Fibroblast of upper back skin (primary cell): Measurements from ENCODE around the gene MGLL.

ENCODE experiments used
- DNase-seq: peaks from one replicate; pipeline ENCODE4 v3.0.0-alpha.2; 2013

The MGLL gene

DNA sequence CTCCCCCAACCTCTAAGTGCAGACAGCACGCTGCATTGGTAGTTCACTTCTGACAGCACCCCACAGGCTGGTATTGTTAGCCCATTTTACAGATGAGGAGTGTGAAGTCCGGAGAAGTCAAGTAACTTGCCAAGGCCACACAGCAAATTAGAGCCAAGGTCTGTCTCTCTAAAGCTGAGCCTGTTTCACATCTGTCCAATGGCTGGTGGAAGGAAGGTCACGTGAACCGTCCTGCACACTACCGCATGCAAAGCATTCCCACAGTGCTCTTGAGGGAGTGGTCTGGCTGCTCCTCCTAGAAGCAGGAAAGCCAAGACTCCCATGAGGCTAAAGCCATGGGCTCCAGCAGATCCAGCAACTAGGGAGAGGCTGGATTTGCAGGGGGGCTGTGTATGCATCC lies 50.0 kb downstream of the MGLL start:
- DNase-seq, result no peak

DNA sequence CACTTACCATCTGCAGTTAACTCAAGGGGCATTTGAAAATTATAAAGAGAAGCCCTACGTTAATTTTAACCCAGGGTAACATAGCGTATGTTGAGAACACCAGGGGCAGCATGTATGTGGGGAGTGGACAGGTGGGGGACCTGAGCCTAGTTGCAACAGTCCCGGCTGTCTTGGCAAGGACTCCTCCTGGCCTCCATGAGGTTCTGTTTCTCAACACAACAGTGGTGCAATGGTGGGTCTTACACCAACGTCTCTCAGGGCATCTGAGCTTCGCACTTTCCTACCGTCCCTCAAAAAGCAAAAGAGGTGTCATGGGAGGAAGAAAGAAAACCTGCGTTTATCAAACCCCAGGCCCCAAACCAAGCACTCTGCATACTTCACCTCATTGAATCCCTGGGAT lies 50.6 kb downstream of the MGLL start:
- DNase-seq, result no peak

DNA sequence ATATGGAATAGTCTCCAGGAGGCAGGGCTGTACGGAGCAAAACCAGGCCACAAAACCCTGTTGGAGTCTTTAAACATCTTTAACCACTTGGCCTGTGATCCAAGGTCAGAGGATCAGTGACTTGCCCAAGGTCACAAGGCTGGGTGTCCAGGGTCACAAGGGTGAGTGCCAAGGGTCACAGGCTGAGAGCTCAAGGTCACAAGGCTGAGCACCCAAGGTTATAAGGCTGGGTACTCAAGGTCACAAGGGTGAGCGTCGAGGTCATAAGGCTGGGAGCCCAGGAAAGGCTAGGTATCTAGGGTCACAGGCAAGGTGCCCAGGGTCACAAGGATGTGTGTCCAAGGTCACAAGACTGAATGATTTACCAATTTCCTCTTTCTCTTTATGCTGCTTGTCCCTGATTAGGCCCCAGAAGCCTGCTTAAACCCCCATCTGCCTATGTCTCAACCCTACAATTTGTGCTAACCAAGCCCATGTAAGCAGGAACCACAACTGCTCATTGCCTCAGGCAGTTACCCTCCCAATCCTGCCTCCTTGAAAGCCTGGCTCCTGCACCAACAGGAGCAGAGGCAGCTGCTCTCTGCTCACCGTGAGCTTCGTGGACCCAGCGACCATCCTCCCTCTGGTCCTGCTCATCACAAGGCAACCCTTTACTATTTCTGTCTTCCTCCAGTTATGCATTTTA lies 51.5 kb downstream of the MGLL start:
- no peak for DNase-seq

DNA sequence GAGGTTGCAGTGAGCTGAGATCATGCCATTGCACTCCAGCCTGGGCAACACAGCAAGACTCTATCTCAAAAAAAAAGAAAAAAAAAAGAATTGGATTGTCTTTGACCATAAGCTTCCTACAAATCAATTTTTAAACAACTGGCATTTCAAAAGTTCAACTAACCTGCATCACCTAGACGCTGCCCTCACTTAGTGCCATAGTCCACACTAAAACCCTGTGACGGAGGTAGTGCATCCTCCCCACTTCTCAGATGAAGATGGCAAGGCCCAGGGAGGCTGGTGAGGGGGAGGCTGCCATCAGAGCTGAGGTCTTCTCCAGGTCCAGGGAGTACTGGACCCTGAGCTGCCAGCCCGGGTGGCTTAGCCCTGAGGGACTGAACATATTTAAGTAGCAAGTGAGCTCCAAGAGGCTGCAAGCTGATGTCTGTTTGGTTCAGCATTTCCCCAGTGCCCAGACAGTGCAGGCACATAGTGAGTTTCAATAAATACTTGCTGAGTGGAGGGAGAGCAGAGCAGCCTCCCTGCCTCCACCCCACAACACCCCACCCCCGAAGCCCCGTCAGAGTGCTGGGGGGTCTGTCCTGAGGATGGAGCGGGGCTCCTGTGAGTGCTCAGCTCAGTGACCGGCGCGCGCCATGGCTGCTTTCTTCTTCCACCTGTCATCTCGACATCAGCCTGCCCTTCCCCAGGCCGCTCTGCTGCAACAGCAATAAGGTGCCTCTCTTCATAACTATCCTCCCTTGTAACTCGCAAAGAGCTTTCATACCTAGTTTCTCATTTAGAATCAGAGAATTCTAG lies 52.8 kb downstream of the MGLL start:
- no peak for DNase-seq

DNA sequence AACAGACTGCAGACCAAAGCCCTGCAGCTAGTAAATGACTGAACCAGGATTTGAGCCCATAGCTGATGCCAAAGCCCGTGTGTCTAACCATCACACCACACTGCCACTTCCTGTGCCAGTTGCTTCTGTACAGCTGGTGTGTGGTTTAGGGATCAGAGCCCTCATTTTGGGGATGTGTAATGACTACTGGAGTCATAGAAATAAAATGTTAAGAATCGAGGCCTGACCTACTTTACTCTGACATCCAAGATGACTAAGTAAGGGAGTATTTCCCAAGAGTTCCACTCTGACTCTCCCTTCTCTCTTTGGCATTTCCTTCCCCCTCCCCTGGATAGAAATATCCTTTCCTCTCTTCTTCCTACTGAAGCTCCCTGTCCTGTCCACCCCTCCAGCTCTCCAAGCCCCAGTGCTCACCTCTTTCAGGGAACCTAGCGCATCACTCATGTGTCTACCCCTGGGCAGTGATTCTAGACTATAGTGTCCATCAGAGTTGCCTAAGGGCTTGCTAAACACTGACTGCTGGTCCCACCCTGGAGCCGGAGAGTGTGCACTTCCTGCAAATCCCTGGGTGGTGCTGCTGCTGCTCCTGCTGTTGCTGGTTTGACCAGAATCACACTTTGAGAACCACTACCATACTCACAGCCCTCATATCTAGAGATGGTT lies 53.8 kb downstream of the MGLL start:
- DNase-seq, result peak; percentile 98

DNA sequence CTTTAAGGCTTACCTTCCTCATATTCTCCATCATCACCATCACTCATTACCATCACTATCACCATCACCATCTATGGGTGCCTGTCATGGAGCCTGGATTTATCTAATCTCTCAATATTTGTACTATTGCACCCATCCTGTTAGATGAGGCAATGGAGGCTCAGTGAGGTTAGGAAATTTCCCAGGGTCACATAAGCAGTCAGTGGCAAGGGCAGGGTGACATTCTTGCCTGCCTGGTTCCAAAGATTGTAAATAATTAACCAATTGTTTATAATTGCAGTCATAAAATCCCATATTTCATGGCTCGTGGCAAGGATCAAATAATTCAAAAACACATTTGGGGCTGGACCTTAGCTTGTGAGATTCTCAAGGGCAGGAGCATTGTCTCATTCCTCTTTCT lies 55.2 kb downstream of the MGLL start:
- DNase-seq, result no peak

DNA sequence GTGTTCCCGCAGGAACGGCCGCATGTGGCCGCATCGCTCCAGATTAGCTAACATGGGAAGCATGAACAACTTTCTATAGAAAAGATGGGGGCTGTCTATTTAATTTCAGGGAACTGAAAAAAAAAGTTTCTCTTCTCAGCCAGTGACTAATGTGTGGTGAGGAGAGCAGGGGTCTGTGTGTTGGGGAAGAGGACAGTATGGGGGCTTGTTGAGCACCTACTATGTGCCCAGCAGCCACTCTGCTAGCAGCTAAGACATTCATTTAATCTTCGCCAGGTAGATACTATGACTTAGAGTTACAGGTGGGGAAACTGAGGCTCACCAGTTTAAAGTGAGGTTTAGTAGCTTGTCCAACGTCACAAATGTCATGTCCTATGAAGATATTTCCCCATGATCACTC lies 56.6 kb downstream of the MGLL start:
- no peak for DNase-seq

DNA sequence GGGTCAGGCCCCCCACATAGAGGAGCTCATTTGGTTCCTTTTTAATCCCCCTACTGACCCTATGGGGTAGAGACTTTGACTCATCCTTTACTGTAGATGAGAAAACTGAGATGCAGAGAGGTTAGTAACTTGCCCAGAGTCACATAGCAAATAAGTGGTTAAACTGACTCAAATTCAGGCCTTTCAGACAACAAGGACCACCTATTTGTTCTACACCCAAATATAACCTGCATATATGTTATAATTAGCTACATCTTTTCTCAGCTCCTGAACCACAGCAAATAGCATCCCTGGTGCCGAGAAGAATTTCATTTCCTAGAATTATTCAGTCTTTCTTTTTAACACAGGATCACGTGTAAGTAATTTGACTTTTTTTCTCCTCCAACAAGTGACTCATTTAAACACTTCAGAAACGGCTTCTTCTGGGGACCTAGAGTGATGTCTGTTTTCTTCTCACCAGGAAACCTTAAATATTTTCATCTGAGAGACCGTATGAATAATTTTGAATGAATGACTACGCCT lies 57.4 kb downstream of the MGLL start:
- DNase-seq, result peak; percentile 67

DNA sequence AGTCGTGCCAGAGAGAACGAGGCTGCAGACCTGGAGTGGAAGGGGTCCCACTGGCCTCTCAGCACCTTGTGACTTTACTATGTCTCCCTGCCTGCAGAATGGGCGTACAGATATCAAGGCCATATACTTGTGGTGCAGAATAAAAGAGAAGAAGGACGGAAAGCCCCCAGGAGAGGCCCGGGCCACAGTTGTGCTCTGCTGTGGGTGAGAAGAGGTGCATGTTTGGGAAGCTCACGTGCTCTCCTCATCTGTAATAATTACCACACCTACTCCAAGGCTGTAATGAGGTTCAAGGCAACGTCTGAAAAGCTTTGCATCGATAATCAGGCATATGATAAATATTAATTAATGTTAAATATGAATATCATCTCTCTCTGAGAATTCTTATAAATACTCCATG lies 58.0 kb downstream of the MGLL start:
- DNase-seq, result no peak

DNA sequence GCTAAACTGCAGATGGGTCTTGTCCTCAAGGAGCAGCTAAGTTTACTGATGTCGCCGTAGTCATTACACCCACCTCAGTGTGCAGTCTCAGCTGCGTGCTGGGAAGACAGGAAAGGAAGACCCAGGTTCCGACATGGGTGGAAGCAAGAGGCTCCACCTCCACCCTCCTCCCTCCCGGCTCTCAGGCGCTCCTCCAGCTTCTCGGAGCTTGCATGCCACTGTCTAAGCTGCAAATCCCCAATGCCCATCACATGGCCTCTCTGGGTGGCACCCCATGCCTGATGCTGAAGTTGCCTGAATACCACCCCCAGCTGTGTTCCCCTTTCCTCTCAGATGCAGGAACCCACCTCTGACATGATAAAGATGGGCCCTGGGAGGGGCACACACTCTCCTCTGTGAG lies 58.5 kb downstream of the MGLL start:
- DNase-seq, result no peak

DNA sequence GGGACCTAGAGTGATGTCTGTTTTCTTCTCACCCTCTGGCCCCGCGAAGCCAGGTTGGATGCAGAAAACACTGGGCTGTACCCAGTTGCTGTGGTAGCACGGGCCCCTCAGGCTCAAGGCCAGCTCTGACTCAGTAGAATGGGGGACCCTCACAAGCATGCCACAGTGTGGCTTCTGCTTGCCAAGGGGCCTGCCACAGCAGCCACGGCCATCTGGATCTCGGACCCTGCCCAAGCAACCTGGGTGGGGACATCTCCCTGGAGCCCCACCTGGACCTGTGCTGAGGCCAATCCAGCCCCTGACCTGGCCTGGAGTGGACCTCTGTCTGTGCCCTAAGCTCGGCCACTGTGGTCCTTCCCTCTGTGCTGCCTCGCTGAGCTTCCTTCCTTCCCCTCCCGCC lies 59.0 kb downstream of the MGLL start:
- DNase-seq, result no peak

DNA sequence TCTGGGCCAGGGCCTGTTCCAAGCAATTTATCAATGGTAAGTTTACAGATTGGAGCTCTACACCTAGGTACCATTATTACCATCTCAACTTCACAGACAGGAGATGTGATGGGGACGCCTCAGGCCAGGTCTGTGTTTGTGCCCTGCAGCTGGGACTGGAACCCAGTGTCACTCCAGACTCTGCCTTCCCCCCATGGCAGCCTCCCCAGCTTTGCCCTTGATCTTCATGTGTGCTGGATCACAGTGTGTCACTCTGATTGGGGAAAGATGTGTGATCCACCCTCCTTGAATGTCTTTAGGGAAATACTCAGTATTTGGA lies 59.6 kb downstream of the MGLL start:
- no peak for DNase-seq

DNA sequence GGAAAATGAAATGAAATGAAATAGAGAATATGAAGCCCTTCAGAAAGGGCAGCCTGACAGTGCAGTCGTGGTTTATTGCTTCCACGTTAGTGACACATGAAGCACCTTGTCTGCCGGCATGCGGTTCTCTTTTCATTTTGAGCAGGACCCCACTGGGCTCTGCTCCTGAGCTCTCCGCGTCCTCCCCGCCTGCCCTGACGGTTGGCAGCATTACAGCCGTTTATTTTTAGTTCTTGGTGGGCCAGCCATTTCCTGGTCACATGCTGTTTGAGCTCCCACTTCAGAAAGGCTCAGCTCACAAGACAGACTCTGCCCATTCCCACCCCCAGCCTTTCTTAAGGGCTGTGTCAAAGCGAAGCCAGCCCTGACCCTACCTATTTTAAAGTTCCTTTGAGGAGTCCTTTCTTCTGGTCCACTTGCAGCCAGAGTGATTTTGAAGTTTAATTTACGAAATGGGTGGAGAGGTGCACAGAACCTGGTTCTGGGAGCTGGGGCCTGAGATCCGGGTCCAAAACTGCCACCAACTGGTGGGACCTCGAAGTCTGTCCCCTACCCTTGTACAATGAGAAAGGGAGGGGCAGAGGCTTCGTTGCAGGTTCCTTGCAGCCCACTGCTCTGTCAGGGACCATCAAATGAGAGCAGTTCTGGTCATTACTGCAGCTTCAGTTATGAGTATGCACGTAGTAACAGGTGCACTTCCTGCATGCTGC lies 60.1 kb downstream of the MGLL start:
- DNase-seq, result no peak

DNA sequence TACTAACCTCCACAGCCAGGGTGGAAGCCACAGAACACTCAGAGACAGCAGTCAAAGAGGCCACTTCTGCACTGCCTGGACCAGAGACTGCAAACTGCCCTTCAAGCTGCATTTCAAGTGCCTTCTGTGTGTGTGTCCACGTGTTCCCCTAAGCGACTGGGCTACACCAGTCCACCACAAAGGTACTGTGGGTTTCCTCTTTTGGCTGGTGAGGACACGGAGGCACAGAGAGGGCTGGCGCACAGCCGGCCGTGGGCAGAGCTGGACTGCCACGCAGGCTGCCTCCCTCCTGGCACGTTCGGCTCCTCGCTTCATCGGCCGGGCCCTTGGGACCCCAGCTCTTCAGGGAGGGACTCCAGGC lies 60.9 kb downstream of the MGLL start:
- no peak for DNase-seq

DNA sequence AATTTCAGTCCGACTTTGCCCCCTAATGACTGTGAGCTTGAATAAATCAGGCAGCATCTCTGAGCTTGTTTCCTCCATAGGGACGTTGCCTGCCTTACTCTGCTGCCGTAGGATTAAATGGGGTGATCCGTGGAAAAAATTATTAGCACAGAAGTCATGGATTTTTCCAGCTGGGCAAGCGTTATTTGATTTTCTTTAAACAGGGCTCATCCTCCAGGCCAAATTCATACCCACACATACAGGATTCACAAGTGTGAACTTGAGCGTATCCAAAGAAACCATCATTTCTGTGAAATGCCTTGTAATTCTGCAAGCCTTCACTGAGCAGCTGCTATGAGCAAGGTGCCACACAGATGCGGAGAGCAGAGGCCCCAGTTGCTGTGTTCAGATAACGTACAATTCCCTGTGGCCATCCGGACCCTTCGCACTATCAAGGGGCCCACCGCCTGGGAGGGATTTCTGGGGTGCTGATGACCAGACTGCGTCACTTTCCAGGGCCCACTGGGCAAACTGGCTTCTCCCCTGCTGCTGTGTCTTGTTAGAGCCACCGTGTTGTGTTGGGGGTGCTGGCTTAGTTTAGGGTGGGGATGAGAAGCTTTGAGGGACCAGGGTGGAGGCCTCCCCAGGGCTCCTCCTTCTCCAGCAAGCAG lies 61.4 kb downstream of the MGLL start:
- no peak for DNase-seq

DNA sequence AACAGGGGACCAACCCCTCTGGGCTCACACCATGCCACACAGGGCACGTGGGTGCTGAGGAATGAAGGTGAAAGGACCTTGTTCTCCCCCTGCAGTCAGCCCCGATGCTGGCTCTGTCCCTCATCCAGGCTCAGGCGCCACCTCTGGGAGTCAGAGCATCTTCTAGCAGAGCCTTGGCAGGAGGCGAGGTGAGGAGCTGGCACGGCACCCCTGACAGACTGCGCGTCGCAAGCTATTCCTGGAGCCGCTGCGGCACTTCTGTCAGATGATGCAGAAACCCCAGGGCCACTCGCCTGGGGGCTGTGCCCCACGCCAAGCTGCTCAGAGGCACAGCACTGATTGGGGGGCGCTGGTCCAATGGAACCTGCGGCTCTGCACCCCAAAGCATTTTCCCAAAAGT lies 62.0 kb downstream of the MGLL start:
- DNase-seq, result no peak

DNA sequence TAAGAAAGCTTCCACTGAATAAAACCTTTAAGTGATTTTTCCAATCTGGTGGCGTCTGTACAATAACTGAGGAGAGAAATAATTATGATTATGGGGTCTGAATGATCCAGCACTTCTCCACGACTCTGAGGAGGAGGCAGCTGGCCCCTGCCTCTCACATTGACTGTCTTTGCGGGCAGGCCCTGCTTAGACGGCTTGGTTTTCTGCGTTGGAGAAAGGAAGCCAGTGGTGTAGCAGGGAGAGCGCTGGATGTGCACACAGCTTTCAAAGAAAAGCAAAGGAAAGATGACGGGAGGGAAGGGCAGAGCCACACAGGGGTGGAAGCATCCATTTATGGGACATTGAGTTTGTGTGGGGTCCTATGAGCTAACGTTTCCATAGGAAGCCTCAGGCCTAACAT lies 62.5 kb downstream of the MGLL start:
- no peak for DNase-seq

DNA sequence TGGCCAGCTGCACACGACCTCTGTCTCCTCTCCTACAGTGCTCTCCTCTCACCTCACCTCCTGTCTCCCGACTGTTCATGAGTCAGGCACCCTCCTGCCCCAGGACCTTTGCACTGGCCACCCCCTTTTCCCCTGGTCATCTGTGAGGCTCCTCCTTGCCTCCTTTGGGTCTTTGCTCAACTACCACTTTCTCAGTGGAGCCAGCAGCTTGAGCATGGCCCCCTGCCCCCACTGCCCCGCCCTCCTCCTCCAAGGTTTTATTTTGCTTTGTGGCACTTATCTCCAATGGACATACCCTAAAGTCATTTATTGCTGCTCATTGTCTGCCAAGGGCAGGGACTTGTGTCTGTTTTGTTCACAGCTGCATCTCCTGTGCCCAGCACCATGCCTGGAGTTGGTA lies 64.3 kb downstream of the MGLL start:
- no peak for DNase-seq

DNA sequence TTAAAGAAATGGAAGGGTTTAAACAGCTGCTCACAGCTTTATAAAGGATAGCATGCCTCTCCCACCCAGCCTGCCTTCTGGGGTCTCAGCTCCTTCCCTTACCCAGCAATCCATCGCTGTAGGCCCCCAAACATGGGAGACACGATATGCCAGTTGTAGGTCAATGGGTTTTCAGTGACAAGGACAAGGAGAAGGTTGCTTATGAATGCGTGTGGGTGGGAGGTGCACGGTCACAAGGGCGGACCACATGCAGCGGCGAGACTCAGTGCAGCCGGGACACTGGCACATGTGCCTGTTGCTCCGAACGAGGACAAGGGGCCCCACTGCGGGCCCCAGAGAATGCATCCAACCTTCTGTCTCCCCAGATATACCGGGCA lies 67.0 kb downstream of the MGLL start:
- no peak for DNase-seq

DNA sequence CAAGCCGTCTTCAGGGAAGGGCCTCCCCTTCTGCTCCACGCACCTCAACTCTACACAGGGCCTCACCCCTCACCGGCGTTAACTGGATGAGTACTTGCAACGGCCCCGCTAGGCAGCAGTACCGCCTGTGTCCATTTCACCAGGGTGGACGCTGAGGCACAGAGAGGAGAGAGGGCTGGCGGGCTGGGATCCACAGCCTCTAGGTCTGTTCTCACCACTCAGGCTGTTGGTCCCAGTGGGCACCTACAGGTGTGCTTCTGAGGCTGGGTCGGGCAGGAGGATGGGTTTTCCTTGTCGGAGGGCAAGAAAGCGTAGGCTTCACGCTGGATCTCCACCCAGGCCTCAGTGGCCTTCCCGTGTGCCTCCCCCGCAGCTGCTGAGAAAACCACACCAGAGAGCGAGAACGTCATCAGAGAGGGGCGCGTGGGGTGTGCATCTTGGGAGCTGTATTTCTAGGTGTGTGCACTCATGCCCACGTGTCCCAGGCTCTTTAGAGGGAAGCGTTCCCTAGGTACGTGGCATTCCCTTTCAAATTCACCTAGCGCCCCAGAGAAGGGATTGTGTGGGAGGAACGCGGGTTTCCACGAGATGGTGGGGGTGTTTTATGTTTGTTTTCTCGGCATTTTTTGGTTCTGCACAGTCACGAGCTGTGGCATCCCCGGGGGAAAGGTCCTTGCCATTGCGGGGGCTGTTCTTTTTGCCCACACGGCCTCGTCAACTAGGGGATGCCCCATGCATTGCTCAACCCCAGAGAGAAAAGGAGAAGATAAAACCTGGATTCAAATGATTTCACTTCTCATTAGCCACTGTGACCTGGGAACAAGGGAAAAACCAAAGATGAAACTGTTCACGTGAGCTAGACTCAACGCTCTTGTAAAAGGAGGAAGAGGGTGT lies 67.7 kb downstream of the MGLL start:
- DNase-seq, result no peak

DNA sequence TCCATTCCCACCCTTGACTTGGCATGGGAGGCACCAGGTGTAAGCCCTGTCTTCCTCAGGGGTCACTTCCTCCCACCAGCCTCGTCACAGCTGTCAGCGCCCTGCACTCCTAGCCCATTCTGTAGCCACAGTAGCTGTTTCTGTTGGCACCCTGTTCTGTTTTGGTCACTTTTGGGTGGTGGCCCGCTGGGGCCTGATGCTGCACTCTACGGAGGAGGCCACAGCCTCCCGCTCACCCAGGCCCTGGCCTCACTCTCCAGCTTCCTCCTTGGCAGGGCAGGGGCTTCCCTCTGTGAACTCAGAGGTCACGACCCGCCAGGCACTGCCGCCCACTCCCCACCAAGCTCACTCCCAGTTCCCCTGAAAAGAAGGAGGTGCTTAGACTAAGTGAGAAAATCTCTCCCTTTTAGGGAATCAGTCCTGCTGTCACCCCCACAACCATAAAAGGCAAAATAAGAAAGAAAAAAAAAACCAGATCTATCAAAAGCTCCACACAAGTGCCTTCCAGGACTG lies 68.4 kb downstream of the MGLL start:
- no peak for DNase-seq

DNA sequence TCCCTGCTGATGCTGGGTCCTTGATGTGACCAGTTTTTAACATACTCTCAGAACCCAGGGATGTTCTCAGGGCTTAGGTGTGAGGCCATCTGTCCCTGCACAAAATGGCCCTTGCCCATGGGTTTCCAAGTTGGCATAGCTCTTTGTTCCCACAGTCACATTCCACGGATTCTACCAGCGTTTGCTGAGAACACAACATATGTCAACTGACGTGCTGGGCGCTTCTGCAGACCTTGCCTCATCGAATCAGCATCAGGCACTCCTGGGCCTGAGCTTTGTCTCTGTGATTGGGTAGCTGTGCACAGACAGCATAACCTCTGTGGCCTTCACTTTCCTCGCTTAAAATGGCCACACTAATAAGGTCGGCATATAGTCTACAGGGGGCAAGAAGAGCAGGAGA lies 69.0 kb downstream of the MGLL start:
- no peak for DNase-seq
